ENCODE measurements around the gene LONRF2. TPM values are rescaled to one million over a fixed set of nuclear protein-coding genes. Genes with fewer than 3 reads are reported as not detected.

The LONRF2 gene
- total RNA-seq, 1 experiment from 2014 or later: not detected

- Mint-ChIP-seq H3K27ac (ENCODE audit: low read depth, unreplicated experiment) (no peak overlapping the region), H3K27me3 (ENCODE audit: insufficient read depth, unreplicated experiment) (no peaks in the 10 kb centered on the region), H3K36me3 (ENCODE audit: insufficient read depth, unreplicated experiment) (no peaks in the 10 kb centered on the region), H3K4me1 (ENCODE audit: insufficient read depth, unreplicated experiment) (no peaks in the 10 kb centered on the region), H3K4me3 (ENCODE audit: unreplicated experiment) (no peak overlapping the region), H3K9me3 (ENCODE audit: unreplicated experiment) (peaks cover 8% of the 10 kb centered on the region)
- BruUV-seq (replicated peaks): no TSS peak
- ChIA-PET POLR2A (no interaction called here), CTCF (interaction anchor here (0.8 to 15.9 kb wide), 3 partner anchors 9 to 559 kb away, joined by 3 to 521 read pairs (median 77); no protein-coding TSS in a partner anchor)
- intact Hi-C loops (cut with micrococcal nuclease): no loop called here
- TF ChIP-seq CTCF (IDR thresholded peaks at IDR 0.05; ENCODE audit: unreplicated experiment): no peak
- DNase-seq (ENCODE audit: unreplicated experiment): no peak
These were observed 51.1 kb downstream of the LONRF2 start for GRCh38 chr2:100271210-100271609.

GRCh38 chr2:100270381-100271146 lies 51.7 kb downstream of the LONRF2 start:
- no peak for TF ChIP-seq CTCF (IDR thresholded peaks at IDR 0.05; ENCODE audit: unreplicated experiment)
- no peak for DNase-seq (ENCODE audit: unreplicated experiment)
- CTCF ChIA-PET: interaction anchor here (10.2 to 15.9 kb wide), 2 partner anchors 9 to 113 kb away, joined by 77 to 521 read pairs; no protein-coding TSS in a partner anchor

GRCh38 chr2:100269889-100270288 lies 52.4 kb downstream of the LONRF2 start:
- no peak for TF ChIP-seq CTCF (IDR thresholded peaks at IDR 0.05; ENCODE audit: unreplicated experiment)
- Mint-ChIP-seq H3K27me3 (ENCODE audit: insufficient read depth, unreplicated experiment) (no peaks in the 10 kb centered on the region), H3K27ac (ENCODE audit: low read depth, unreplicated experiment) (no peak overlapping the region), H3K9me3 (ENCODE audit: unreplicated experiment) (peaks cover 8% of the 10 kb centered on the region), H3K4me1 (ENCODE audit: insufficient read depth, unreplicated experiment) (no peaks in the 10 kb centered on the region), H3K36me3 (ENCODE audit: insufficient read depth, unreplicated experiment) (no peaks in the 10 kb centered on the region), H3K4me3 (ENCODE audit: unreplicated experiment) (no peak overlapping the region)
- no TSS peak for BruUV-seq (replicated peaks)
- intact Hi-C loops (cut with micrococcal nuclease): no loop called here
- no peak for DNase-seq (ENCODE audit: unreplicated experiment)
- ChIA-PET CTCF (interaction anchor here (1.0 to 15.9 kb wide), 4 partner anchors 9 to 114 kb away, joined by 3 to 521 read pairs (median 5); no protein-coding TSS in a partner anchor), POLR2A (no interaction called here)

More at GRCh38 chr2:100270381-100271146, 51.7 kb downstream of the LONRF2 start:
- no TSS peak for BruUV-seq (replicated peaks)
- Mint-ChIP-seq H3K4me1 (ENCODE audit: insufficient read depth, unreplicated experiment) (no peaks in the 10 kb centered on the region), H3K4me3 (ENCODE audit: unreplicated experiment) (no peak overlapping the region), H3K9me3 (ENCODE audit: unreplicated experiment) (peaks cover 8% of the 10 kb centered on the region), H3K27me3 (ENCODE audit: insufficient read depth, unreplicated experiment) (no peaks in the 10 kb centered on the region), H3K36me3 (ENCODE audit: insufficient read depth, unreplicated experiment) (no peaks in the 10 kb centered on the region), H3K27ac (ENCODE audit: low read depth, unreplicated experiment) (no peak overlapping the region)
- POLR2A ChIA-PET: no interaction called here
- intact Hi-C loops (cut with micrococcal nuclease): no loop called here

GRCh38 chr2:100268986-100269385 lies 53.3 kb downstream of the LONRF2 start:
- peaks cover 8% of the 10 kb centered on the region for H3K9me3 Mint-ChIP-seq (ENCODE audit: unreplicated experiment)
- ChIA-PET CTCF (interaction anchor here (0.5 to 15.9 kb wide), 8 partner anchors 9 to 724 kb away, joined by 3 to 521 read pairs (median 4); no protein-coding TSS in a partner anchor), POLR2A (no interaction called here)
- H3K36me3 Mint-ChIP-seq (ENCODE audit: insufficient read depth, unreplicated experiment): no peaks in the 10 kb centered on the region
- intact Hi-C loops (cut with micrococcal nuclease): no loop called here
- BruUV-seq (replicated peaks): no TSS peak
- H3K27ac Mint-ChIP-seq (ENCODE audit: low read depth, unreplicated experiment): no peak overlapping the region
- H3K4me3 Mint-ChIP-seq (ENCODE audit: unreplicated experiment): no peak overlapping the region
- H3K27me3 Mint-ChIP-seq (ENCODE audit: insufficient read depth, unreplicated experiment): no peaks in the 10 kb centered on the region
- no peak for TF ChIP-seq CTCF (IDR thresholded peaks at IDR 0.05; ENCODE audit: unreplicated experiment)
- no peaks in the 10 kb centered on the region for H3K4me1 Mint-ChIP-seq (ENCODE audit: insufficient read depth, unreplicated experiment)
- no peak for DNase-seq (ENCODE audit: unreplicated experiment)

Measured in MCF 10A (cell line).